ENCODE data around the gene KCNMB1.

Gene KCNMB1

GRCh38 chr5:170360709-170361108 is 28.5 kb downstream of the KCNMB1 start:
- no peak overlapping the region for H3K14ac ChIP-seq (ENCODE audit: low read length)
- no peak overlapping the region for H4K8ac ChIP-seq (ENCODE audit: low read depth, low read length)
- no peak overlapping the region for H3K4me3 ChIP-seq (ENCODE audit: low read length in 2 of 2)
- H3K36me3 ChIP-seq (replicated peaks in 1 of 2; ENCODE audit: control insufficient read depth in 2 of 2, insufficient read depth in 2 of 2, low read length in 2 of 2): no peaks in the 10 kb centered on the region
- H3K4ac ChIP-seq (ENCODE audit: low read length): no peak overlapping the region
- DNase-seq (ENCODE audit: low spot score): no peak
- no peaks in the 10 kb centered on the region for H3K79me1 ChIP-seq (ENCODE audit: low read depth, low read length)
- peaks cover 0 to 2% (median 0%) of the 10 kb centered on the region in 3 experiments for H3K27me3 ChIP-seq (ENCODE audit: control insufficient read depth in 3 of 3, insufficient read depth in 3 of 3, low read depth in 1 of 3, low read length in 3 of 3)
- no peak overlapping the region for H3K27ac ChIP-seq (replicated peaks; ENCODE audit: low read length)
- H3K18ac ChIP-seq (ENCODE audit: low read length): peak overlapping the region; percentile 68
- H2BK5ac ChIP-seq (ENCODE audit: low read length): peak overlapping the region; percentile 14
- peaks cover 0 to 3% of the 10 kb centered on the region in 2 donors for H3K4me1 ChIP-seq (ENCODE audit: control insufficient read depth in 2 of 2, insufficient read depth in 1 of 2, low read depth in 1 of 2, low read length in 2 of 2)
- WGBS, 2 donors (ENCODE audit: extremely low coverage in 2 of 2, insufficient read length in 2 of 2, insufficient replicate concordance in 1 of 2): no CpG with 5 or more reads among the region's 8 CpGs
- no peak overlapping the region for H2BK15ac ChIP-seq (ENCODE audit: low read length)
- H2AK5ac ChIP-seq (ENCODE audit: low read depth, low read length): no peak overlapping the region
- H3K9ac ChIP-seq (ENCODE audit: low read depth, low read length, poor library complexity): no peak overlapping the region
- H2AFZ ChIP-seq (ENCODE audit: low read length): no peak overlapping the region
- H3K4me2 ChIP-seq (ENCODE audit: insufficient read depth, low read length, poor library complexity, severe bottlenecking): no peak overlapping the region
- no peak overlapping the region for H4K91ac ChIP-seq (ENCODE audit: low read depth, low read length, poor library complexity)
- H3K23ac ChIP-seq (ENCODE audit: low read depth, low read length, poor library complexity): no peak overlapping the region
- no peaks in the 10 kb centered on the region for H3K9me3 ChIP-seq (replicated peaks in 1 of 2; ENCODE audit: control insufficient read depth in 2 of 2, insufficient read depth in 1 of 2, low read depth in 1 of 2, low read length in 2 of 2)
- no peak overlapping the region for H2BK12ac ChIP-seq (ENCODE audit: low read length)
- H2BK120ac ChIP-seq (ENCODE audit: low read depth, low read length): no peak overlapping the region

- H3K4me1 ChIP-seq (ENCODE audit: control insufficient read depth in 2 of 2, insufficient read depth in 1 of 2, low read depth in 1 of 2, low read length in 2 of 2): peaks cover 0 to 7% of the 10 kb centered on the region in 2 donors
- H3K27ac ChIP-seq (replicated peaks; ENCODE audit: low read length): no peak overlapping the region
- no peak overlapping the region for H3K9ac ChIP-seq (ENCODE audit: low read depth, low read length, poor library complexity)
- no peaks in the 10 kb centered on the region for H3K9me3 ChIP-seq (replicated peaks in 1 of 2; ENCODE audit: control insufficient read depth in 2 of 2, insufficient read depth in 1 of 2, low read depth in 1 of 2, low read length in 2 of 2)
- H4K91ac ChIP-seq (ENCODE audit: low read depth, low read length, poor library complexity): no peak overlapping the region
- H2AFZ ChIP-seq (ENCODE audit: low read length): no peak overlapping the region
- no peak overlapping the region for H3K18ac ChIP-seq (ENCODE audit: low read length)
- no peak overlapping the region for H2BK12ac ChIP-seq (ENCODE audit: low read length)
- no peak overlapping the region for H3K23ac ChIP-seq (ENCODE audit: low read depth, low read length, poor library complexity)
- H2BK5ac ChIP-seq (ENCODE audit: low read length): no peak overlapping the region
- H3K4ac ChIP-seq (ENCODE audit: low read length): no peak overlapping the region
- no peak overlapping the region for H2AK5ac ChIP-seq (ENCODE audit: low read depth, low read length)
- no peak overlapping the region for H3K4me3 ChIP-seq (ENCODE audit: low read length in 2 of 2)
- H3K79me1 ChIP-seq (ENCODE audit: low read depth, low read length): no peaks in the 10 kb centered on the region
- no peaks in the 10 kb centered on the region for H3K36me3 ChIP-seq (replicated peaks in 1 of 2; ENCODE audit: control insufficient read depth in 2 of 2, insufficient read depth in 2 of 2, low read length in 2 of 2)
- H2BK120ac ChIP-seq (ENCODE audit: low read depth, low read length): no peak overlapping the region
- H2BK15ac ChIP-seq (ENCODE audit: low read length): no peak overlapping the region
- H3K14ac ChIP-seq (ENCODE audit: low read length): no peak overlapping the region
- no CpG with 5 or more reads among the region's 8 CpGs for WGBS, 2 donors (ENCODE audit: extremely low coverage in 2 of 2, insufficient read length in 2 of 2, insufficient replicate concordance in 1 of 2)
- peaks cover 0 to 11% (median 11%) of the 10 kb centered on the region in 3 experiments for H3K27me3 ChIP-seq (ENCODE audit: control insufficient read depth in 3 of 3, insufficient read depth in 3 of 3, low read depth in 1 of 3, low read length in 3 of 3)
- H4K8ac ChIP-seq (ENCODE audit: low read depth, low read length): no peak overlapping the region
- no peak for DNase-seq (ENCODE audit: low spot score)
- no peak overlapping the region for H3K4me2 ChIP-seq (ENCODE audit: insufficient read depth, low read length, poor library complexity, severe bottlenecking)
These were observed 31.2 kb downstream of the KCNMB1 start for GRCh38 chr5:170357955-170358444.

- Histone ChIP-seq H3K18ac (ENCODE audit: low read length) (peak overlapping the region; percentile 4), H2AFZ (ENCODE audit: low read length) (no peak overlapping the region), H3K27me3 (ENCODE audit: control insufficient read depth in 3 of 3, insufficient read depth in 3 of 3, low read depth in 1 of 3, low read length in 3 of 3) (peaks cover 0 to 15% (median 13%) of the 10 kb centered on the region in 3 experiments), H2BK120ac (ENCODE audit: low read depth, low read length) (no peak overlapping the region), H3K4me1 (ENCODE audit: control insufficient read depth in 2 of 2, insufficient read depth in 1 of 2, low read depth in 1 of 2, low read length in 2 of 2) (peaks cover 0 to 7% of the 10 kb centered on the region in 2 donors), H2BK15ac (ENCODE audit: low read length) (no peak overlapping the region), H3K4me2 (ENCODE audit: insufficient read depth, low read length, poor library complexity, severe bottlenecking) (no peak overlapping the region), H4K91ac (ENCODE audit: low read depth, low read length, poor library complexity) (no peak overlapping the region), H3K79me1 (ENCODE audit: low read depth, low read length) (no peaks in the 10 kb centered on the region), H3K23ac (ENCODE audit: low read depth, low read length, poor library complexity) (no peak overlapping the region), H3K9me3 (replicated peaks in 1 of 2; ENCODE audit: control insufficient read depth in 2 of 2, insufficient read depth in 1 of 2, low read depth in 1 of 2, low read length in 2 of 2) (no peaks in the 10 kb centered on the region), H4K8ac (ENCODE audit: low read depth, low read length) (no peak overlapping the region), H3K14ac (ENCODE audit: low read length) (no peak overlapping the region), H3K4me3 (ENCODE audit: low read length in 2 of 2) (no peak overlapping the region), H2BK5ac (ENCODE audit: low read length) (no peak overlapping the region), H3K27ac (replicated peaks; ENCODE audit: low read length) (no peak overlapping the region), H3K9ac (ENCODE audit: low read depth, low read length, poor library complexity) (no peak overlapping the region), H3K36me3 (replicated peaks in 1 of 2; ENCODE audit: control insufficient read depth in 2 of 2, insufficient read depth in 2 of 2, low read length in 2 of 2) (no peaks in the 10 kb centered on the region), H2BK12ac (ENCODE audit: low read length) (no peak overlapping the region), H3K4ac (ENCODE audit: low read length) (no peak overlapping the region), H2AK5ac (ENCODE audit: low read depth, low read length) (peak overlapping the region; percentile 21)
- no CpG with 5 or more reads among the region's 8 CpGs for WGBS, 2 donors (ENCODE audit: extremely low coverage in 2 of 2, insufficient read length in 2 of 2, insufficient replicate concordance in 1 of 2)
- no peak for DNase-seq (ENCODE audit: low spot score)
These were observed 33.5 kb downstream of the KCNMB1 start for GRCh38 chr5:170355601-170356098.

- Histone ChIP-seq H2BK12ac (ENCODE audit: low read length) (no peak overlapping the region), H3K36me3 (replicated peaks in 1 of 2; ENCODE audit: control insufficient read depth in 2 of 2, insufficient read depth in 2 of 2, low read length in 2 of 2) (no peaks in the 10 kb centered on the region), H3K27ac (replicated peaks; ENCODE audit: low read length) (no peak overlapping the region), H3K4me1 (ENCODE audit: control insufficient read depth in 2 of 2, insufficient read depth in 1 of 2, low read depth in 1 of 2, low read length in 2 of 2) (peaks cover 0 to 7% of the 10 kb centered on the region in 2 donors), H3K27me3 (ENCODE audit: control insufficient read depth in 3 of 3, insufficient read depth in 3 of 3, low read depth in 1 of 3, low read length in 3 of 3) (peaks cover 0 to 15% (median 13%) of the 10 kb centered on the region in 3 experiments), H3K4ac (ENCODE audit: low read length) (no peak overlapping the region), H2AK5ac (ENCODE audit: low read depth, low read length) (peak overlapping the region; percentile 8), H3K9ac (ENCODE audit: low read depth, low read length, poor library complexity) (no peak overlapping the region), H3K18ac (ENCODE audit: low read length) (no peak overlapping the region), H4K91ac (ENCODE audit: low read depth, low read length, poor library complexity) (no peak overlapping the region), H3K9me3 (replicated peaks in 1 of 2; ENCODE audit: control insufficient read depth in 2 of 2, insufficient read depth in 1 of 2, low read depth in 1 of 2, low read length in 2 of 2) (no peaks in the 10 kb centered on the region), H3K4me2 (ENCODE audit: insufficient read depth, low read length, poor library complexity, severe bottlenecking) (no peak overlapping the region), H3K14ac (ENCODE audit: low read length) (no peak overlapping the region), H2BK120ac (ENCODE audit: low read depth, low read length) (no peak overlapping the region), H3K79me1 (ENCODE audit: low read depth, low read length) (no peaks in the 10 kb centered on the region), H3K4me3 (ENCODE audit: low read length in 2 of 2) (no peak overlapping the region), H2BK5ac (ENCODE audit: low read length) (no peak overlapping the region), H2AFZ (ENCODE audit: low read length) (no peak overlapping the region), H4K8ac (ENCODE audit: low read depth, low read length) (no peak overlapping the region), H2BK15ac (ENCODE audit: low read length) (no peak overlapping the region), H3K23ac (ENCODE audit: low read depth, low read length, poor library complexity) (no peak overlapping the region)
- no CpG with 5 or more reads among the region's 9 CpGs for WGBS, 2 donors (ENCODE audit: extremely low coverage in 2 of 2, insufficient read length in 2 of 2, insufficient replicate concordance in 1 of 2)
- DNase-seq (ENCODE audit: low spot score): no peak
These were observed 35.2 kb downstream of the KCNMB1 start for GRCh38 chr5:170353961-170354360.
